Measurements from ENCODE around the gene IL1RN.

IL1RN gene

DNA sequence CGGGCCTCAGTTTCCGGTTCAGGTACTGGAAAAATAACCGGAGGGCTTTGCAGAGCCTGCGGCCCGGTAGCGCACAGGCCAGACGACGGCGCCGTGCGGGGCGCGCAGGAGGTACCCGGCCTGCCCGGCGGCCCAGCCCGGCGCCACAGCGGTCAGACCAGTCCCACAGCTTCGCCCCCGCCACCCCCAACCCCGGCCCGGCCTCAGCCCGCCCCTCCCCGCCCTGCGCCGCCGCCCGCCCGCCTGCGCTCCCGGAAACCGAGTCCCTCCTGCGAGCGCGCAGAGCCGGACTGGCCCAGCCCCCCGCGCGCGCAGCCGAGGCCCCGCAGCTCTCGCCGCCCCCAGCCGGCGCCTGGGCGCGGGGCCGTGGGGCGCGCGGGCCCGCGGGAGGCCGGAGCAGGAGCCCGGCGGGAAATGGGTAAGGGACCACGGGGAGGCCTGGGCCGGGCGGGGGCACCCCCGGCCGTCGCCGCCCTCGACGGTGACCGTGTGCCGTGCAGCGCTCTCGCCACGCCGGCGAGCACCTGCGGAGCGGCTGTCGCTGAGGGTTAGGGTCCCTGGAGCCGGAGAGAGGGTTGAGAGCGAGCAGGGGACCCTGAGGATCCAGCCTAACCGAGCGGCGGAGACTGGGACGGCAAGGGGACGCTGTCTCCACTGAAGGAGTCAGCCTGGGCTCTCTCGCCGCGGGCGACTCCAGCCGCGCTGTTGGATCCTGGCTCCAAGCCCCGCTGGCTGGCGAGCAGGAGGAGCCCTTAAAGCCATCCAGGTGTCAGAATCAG lies 29.9 kb downstream of the IL1RN start:
- peak; percentile 46 for DNase-seq

DNA sequence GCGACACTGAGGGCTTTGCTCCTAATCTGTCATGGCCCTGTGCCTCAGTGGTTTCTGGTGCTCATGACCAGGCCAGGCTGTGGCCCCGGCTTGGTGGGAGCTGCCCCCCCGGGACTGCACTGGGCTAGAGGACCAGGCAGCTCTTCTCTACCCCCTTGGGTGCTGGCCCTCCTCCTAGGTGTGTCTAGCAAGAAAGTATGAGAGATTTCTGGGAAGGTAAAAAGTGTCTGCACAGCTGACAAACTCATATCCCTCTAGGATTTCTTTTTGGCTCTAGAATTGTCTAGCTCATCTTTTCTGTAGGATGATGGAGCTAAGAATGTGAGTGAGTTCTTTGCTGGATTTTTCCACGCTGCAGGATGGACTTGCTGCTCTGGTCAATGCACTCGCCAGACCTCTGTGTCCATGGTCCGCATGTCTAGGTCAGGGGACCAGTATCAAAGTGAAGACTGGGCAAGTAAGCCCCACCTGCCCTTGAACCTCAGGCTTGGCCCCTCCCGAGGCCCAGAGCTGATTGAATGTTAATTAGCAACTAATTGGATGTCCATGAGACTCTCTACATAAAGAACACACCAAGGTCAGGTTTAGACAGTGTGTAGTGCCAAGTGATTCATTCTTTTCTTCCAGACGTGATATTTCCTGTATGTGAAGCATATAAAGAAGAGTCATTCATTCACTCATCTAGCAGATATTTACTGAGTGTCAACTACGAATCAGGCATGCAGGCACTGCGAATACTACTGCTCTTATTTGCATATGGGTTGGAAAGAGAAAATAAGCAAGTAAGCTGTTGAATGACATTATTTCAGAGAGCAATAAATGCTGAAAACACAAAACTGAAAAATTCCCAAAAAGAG lies 30.7 kb downstream of the IL1RN start:
- no peak for DNase-seq

DNA sequence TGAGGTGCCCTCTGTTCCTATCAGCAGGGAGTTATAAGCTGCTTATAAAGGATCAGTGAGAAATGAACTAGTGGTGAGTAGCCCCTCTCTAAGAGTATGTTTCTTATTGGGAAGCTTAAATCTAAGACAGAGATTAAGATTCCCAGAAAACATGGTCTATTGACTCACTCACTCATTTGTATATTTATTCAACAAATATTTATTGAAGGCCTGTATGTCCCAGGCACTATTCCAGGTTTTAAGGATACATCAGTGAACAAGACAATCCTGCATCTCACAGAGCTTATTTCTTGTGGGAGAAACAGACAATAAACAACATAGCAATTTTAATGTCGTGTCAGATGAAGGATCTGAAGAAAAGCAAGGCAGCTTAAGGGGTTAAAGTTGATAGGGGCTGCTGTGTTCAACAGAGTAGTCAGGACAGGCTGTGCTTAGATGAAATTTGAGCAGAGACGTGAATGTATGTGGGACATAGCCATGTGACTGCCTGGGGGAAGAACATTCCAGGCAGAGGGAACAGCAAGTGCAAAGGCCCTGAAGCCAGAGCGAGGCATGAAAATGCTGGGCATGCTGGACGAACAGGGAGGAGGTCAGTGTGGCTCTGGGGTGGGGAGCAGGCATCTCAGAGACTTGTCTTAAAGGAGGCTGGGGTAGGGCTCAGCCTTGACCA lies 31.6 kb downstream of the IL1RN start:
- DNase-seq: no peak

DNA sequence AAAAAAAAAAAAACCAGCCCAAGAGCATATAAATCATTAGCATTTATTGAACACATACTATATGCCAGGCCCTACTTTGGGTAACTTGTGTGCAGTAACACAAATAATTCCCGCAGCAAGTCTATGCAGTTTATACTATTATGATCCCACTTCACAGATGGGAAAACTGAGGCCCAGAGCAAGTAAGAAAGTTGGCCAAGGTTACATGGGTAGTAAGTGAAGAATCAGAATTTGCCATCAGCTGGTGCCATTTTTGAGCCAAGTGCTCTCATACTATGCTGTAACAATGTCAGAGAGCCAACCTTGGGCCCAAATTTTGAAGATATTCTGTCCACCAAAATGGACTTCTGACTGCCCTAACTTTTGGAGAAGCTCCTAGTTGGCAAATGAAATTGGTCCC lies 32.9 kb downstream of the IL1RN start:
- no peak for DNase-seq

DNA sequence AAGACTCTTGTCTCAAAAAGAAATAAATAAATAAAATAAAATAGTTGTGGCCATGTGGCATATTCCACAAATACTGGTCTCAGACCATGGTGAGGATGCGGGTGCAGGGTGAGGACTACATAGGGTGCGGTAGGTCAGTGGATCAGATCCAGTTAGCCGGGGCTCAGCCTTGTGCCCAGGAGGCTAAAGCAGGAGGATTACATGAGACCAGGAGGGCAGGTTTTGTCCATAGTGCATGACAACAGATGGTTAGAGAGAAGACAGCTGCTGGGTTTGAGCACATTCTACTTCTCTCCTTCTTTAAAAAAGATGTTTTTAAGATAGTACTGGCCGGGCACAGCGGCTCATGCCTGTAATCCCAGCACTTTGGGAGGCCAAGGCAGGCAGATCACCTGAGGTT lies 33.6 kb downstream of the IL1RN start:
- no peak for DNase-seq

DNA sequence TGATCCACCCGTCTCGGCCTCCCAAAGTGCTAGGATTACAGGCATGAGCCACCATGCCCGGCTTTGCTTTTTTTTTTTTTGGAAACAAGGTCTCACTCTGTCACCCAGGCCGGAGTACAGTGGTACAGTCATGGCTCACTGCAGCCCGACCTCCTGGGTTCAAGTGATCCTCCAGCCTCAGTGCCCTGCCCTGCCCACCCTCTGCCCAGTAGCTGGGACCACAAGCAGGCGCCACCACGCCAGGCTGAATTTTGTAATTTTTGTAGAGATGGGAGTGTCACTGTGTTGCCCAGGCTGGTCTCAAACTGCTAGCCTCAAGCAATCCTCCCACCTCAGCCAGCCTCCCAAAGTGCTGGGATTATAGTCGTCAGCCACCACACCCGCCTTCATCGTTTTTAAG lies 34.8 kb downstream of the IL1RN start:
- no peak for DNase-seq

DNA sequence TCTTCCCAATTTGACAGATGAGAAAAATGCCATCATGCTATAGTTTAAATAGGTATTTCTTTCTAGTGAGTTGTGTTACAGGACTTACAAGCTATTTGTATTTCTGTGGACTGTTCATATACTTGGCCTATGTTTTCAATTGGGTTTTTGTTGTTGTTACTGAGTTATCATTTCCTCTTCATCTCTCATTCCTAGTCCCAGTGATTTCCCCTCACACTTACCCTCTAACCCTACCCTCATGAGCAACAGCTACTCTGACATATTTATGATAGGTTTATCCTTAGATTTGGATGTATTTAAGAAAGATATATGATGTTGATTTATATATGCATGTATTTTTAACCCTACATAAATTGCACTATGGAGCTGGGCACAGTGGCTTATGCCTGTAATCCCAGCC lies 35.5 kb downstream of the IL1RN start:
- DNase-seq: no peak

DNA sequence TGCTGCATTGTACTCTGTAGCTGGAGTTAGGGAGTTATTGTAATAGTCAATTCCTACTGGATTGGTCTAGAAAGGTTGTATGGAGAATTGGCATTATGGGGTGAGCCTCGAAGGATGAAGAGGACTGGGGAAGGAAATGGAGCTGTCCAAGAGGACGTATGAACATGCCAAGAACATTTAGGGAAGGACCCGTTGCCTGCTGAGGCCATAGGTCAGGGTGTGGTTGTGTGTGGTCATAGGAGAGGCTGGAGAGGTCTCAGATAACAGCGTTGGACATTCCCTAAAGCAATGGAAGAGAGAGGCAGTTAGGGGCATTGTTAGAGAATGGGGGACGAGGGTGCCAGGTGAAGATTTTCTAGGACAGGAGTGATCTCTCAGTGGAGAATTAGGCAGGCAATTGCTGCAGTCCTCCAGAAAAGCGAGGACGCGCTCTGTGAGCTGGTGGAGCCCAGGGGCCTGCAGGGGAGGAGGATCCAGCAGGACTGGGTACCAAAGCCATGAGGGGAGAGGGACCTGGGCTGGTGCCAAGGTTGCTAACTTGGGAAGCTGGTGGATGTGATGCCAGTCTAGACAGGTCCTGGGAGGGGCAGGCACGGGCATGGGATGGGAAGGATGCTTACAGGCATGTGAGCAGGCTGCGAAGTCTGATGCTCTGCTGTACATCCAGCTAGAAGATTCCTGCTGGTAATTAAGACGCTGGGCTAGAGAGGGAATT lies 37.0 kb downstream of the IL1RN start:
- DNase-seq: no peak

DNA sequence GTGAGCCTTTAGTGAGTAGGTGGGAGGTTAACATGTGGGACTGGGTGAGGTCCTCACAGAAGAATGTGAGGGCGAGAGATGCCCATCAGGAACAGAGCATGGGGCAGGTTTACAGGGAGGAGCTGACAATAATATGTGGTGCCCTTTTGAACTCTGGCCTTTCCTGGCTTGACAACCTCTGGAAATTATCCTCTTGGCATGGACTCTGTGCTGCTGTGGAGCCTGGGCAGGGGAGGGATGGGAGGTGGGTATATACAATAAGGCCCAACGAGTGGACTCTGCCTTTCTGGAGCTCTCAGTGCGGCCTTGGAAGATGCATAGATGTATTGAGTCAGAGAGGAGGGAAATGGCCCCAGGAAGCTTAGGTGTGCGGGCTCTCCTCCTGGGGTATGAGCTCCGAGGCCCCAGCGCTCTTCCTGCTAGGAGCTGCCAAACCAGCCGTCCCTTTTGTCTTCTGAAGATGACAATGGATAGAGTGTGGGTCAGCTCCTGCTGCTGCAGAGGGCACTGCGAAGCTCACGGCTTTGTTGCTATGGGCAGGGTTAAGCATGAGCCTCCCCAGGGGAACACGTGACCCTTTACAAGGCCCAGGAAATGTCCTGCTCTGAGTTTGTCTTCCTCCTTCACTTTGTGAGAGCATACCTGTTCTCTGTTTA lies 37.7 kb downstream of the IL1RN start:
- DNase-seq: no peak

DNA sequence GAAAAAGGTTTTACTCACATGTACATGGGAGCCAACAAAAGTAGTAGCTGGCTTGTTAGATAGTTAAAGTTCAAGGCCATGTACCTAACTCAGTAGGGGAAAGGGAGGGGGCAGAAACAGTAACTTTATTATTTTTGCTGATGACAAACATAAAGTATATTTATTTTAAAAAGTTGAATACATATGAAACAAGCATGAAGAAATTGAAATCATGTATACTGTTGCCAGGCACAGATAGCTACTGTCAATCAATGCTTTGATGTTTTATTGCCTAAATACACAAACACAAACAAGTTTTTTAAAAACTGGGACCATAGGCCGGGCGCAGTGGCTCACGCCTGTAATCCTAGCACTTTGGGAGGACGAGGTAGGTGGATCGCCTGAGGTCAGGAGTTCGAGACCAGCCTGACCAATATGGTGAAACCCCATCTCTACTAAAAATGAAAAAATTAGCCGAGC lies 38.8 kb downstream of the IL1RN start:
- no peak for DNase-seq

DNA sequence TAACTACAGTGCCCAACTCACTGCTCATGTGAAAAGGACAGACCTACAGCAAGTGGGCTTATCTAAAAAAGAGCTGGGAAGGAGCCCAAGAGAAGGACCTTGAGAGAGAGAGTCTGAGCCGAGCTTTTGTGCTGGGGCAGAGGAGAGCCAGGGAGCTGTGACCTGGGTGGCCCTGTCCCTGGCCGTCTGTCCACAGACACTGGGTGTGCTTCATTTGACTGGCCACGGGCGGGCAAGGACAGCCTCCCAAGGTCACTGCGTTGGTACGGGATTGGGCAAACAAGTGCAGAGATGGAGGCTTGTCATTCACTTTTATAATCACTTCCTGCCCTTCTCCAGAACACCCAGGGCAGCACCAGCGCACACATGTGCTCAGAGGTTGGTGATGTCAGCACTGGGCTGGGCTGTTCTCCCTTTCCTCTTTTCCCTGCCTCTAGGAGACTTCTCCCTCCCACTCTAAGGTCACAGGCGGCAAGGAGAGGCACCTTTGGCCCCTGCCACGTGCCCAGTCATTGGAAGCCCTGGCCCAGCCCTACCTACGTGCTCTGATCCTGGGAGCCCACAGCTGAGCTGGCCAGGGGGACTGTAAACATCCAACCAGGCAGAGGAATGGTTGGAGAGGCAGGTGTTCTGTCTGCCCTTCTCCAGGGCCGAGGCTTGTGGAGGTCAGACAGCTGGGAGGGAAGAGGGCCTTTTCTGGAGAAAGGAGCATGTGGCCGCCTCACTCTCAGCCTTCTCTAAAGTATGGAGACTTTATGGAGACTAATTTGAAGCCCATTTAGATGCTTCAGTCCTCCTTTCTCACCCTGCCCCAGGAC lies 39.9 kb downstream of the IL1RN start:
- DNase-seq: peak; percentile 54

DNA sequence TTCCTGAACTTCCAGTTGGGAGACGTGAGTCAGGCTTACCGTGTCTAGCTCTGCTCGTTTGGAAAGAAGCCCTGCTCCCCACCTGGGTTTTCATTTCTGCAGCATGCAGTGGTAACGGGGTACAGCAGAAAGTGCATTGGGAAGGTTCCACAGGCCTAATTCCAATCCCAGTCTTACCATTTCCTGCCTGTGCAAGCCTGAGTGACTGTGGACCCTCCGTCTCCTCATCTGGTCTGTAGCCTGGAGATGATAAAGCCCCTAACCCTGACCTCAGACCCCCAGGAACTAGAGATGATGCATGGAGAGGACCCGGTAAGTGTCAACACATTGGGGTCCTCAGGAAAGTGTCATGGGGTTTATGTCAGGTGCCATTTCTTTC lies 40.6 kb downstream of the IL1RN start:
- no peak for DNase-seq

DNA sequence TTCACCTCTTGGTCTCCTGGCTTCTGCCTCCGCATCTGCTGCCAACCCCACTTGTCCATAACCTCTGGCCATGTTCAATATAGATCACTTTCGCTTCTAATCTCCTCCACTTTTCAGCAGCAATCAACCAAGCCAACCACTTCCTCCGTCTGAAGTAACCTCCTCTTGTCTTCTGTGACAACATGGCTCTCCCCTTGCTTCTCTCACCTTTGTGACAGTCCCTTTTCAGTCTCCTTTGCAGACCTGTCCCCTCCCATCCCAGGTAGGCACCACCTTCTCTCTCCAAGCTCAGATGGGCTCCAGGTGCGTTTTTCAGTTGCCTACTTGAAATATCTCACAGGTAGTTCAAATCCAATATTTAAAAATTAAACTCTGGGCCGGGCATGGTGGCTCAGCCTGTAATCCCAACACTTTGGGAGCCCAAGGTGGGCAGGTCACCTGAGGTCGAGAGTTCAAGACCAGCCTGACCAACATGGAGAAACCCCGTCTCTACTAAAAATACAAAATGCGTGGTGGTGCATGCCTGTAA lies 41.7 kb downstream of the IL1RN start:
- peak; percentile 70 for DNase-seq

DNA sequence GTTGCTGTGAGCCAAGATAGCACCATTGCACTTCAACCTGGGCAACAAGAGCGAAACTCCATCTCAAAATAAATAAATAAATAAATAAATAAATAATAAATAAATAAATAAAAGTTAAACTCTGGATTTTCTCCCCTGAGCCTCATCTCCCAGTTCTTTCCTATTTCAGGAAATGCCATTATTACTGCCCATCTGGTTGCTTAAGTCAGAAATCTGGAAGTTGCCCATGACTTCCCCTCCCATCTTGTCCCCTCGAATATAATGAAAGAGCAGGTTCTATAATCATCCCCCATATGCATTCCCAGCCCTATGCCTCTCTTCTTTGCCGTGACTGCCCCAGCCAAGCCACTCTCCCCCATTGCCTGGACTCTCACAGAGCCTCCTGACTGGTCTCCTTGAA lies 42.2 kb downstream of the IL1RN start:
- no peak for DNase-seq

DNA sequence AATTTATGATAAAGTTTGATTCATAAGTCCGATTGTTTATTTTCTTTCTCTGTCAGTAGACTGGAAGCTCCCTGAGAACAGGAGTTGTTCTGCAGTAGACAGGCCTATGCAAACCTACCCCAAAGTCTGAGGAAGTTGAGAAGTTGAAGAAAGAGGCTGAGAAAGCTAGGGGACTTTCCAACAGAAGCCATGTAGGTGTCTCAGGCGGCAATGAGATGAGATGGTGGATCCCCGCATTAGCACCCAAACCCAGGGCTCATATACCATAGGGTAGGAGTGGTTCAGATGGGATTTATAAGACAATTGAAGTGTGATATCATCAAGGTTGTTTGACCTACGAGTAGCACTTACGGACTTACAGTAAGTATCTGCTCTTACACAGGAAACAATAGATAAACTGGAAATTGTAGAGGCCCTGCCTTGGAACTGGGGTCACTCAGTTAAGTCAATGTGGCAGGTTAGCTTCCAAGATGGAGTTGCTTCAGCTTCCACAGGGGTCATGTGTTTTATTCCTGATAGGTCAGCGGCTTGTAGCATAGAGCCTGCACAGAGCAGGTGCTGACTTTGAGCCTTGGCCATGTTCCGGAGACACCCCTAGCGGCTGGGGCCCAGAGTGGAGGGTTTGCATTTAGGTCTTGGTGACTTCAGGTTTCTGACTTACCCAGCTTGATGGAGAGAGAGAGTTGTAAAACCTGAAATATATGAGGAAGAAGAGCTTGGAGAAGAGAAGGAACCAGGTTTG lies 44.1 kb downstream of the IL1RN start:
- no peak for DNase-seq

DNA sequence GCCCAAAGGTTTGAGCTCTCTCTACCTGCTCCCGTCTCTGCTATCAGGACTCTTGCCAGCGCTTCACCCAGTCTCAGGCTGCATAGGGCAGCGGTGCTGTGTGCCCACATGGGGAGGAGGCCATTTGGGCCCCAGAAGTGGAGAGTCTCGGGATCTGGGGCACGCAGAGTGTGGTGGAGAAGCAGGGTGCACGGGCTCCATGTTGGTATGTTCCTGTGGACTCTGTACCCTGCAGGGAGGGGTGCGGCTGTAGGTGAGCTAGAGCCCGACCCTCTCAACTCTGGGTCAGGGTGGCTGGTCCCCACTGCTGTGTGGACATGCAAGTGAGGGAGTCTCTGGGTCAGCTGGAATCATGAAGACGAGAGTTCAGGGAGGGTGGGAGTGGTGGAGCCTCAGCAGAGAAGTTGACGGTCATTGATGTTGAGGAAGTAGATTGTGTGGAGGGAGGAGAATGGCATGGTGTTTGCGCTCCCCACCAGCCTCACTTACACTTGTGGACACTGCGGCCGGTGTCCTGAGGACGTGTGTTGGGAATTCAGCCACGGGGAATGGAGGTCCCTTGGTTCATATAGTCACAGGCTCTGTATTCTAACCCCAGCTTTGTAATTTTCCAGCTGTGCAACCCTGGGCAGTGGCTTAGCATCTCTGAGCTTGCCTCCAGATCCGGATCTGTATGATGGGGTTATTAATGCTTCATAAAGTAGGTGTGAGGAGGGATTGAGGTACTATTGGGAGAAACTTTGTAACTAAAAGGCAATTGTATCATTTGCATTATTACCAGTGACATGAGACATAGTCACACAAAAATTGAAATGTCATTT lies 45.5 kb downstream of the IL1RN start:
- DNase-seq: no peak

DNA sequence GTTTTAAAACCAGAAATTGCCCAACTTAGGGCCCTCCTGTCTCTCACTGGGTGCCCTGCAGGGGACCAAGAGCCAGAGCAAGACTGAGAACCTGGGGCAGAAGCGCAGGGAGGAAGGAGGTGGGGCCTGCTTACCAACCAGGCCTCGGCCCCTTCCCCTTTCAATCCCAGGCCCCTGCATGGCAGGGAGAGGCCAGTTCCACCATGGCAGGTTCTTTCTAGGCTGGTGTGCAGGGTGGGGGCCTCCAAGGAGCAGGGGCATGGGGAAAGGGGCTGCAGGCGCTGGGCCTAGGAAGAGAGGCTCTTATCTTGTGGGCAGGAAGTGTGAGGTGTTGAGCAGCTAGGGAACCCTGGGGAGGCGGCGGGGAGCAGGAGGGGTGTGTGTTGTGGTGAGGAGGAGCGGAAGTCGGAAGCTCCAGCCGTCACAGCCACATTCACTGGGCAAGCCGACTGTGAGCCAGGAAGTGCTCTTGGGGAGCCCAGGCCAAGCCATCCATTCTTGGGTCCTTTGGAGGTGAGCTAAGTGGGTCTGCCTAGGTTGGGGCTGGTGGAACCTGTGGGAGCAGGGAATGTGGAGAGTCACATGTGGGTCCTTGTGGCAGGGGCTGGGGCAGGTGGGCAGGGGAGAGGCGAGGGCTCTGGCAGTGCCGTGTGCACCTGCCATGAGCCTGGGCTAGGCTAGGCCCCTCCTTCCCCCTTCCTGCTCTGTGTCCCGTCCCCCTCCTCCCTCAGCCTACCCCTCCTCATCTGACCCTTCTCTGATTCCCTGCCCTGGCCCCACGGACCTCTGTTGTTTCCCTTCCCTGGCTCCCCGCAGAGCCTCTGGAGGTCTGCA lies 46.4 kb downstream of the IL1RN start, which contains the start of gene PSD4:
Gene PSD4 (plus strand): TSS at position 430 of the 834 bp plus-strand sequence. CDS start 8,486 bp downstream, outside the sequence.
- DNase-seq: peak; percentile 88

DNA sequence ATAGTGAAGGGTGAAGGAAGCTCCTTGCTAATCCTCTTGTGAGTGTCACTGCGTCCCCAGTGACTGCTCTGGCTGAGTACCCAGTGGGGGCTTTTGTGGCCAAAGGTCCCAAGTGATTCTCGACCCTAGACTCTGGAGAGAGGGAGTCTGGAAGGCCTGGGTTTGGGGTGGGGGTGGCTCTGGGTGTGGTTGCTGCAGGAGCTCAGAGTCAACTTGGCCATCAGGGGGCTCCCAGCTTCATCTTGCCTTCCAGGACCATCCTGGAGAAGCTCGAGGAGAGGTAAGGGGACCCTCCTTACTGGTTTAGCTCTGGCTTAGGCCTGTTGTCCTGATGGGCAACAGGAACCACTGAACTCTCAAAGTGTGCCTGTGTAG lies 47.0 kb downstream of the IL1RN start:
- no peak for DNase-seq
